C4-2B (cell line): ENCODE results near the gene C2CD2.

ENCODE experiments used
- ZFX ChIP-seq: fragments of 450-650 bp; IDR thresholded peaks from 2 replicates; pipeline ENCODE4 v1.6.1; 2017
- TF ChIP-seq, protein P1 (sequence below): fragments of 450-650 bp; conservative IDR thresholded peaks from 2 replicates; pipeline ENCODE4 v1.5.1; 2017; ENCODE audit warnings: mild to moderate bottlenecking

- TF ChIP-seq, protein P1, sequence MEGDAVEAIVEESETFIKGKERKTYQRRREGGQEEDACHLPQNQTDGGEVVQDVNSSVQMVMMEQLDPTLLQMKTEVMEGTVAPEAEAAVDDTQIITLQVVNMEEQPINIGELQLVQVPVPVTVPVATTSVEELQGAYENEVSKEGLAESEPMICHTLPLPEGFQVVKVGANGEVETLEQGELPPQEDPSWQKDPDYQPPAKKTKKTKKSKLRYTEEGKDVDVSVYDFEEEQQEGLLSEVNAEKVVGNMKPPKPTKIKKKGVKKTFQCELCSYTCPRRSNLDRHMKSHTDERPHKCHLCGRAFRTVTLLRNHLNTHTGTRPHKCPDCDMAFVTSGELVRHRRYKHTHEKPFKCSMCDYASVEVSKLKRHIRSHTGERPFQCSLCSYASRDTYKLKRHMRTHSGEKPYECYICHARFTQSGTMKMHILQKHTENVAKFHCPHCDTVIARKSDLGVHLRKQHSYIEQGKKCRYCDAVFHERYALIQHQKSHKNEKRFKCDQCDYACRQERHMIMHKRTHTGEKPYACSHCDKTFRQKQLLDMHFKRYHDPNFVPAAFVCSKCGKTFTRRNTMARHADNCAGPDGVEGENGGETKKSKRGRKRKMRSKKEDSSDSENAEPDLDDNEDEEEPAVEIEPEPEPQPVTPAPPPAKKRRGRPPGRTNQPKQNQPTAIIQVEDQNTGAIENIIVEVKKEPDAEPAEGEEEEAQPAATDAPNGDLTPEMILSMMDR: no peak
- no peak for TF ChIP-seq ZFX
These were observed 56.1 kb downstream of the C2CD2 start for GRCh38 chr21:41897700-41898099.
